ENCODE data around the gene IFRD2. TPM values are rescaled to one million over a fixed set of nuclear protein-coding genes. Genes with fewer than 3 reads are reported as not detected.

IFRD2 gene
- total and polyA plus RNA-seq, 2 of the 13 experiments (the other 11 are each of a cell fraction or from before 2014, with no cell fraction given), result 32.8 to 96.1 TPM

GRCh38 chr3:50298836-50299637 lies 6.8 kb upstream of the IFRD2 start, which contains the start of the genes HYAL3 and NAA80 (continued):
- no peak for TF ChIP-seq NR2C2 (CRISPR knock-in tag; IDR thresholded peaks at IDR 0.05; ENCODE audit: borderline replicate concordance)
- 0 out of 2 replicates have a peak, but pooled peaks have one; percentile 43 for TF ChIP-seq STAT6 (CRISPR knock-in tag; IDR thresholded peaks at IDR 0.05; ENCODE audit: borderline replicate concordance)
- no peak for TF ChIP-seq TIGD3 (CRISPR knock-in tag; IDR thresholded peaks at IDR 0.05; ENCODE audit: borderline replicate concordance)
- no peak for TF ChIP-seq CREM (IDR thresholded peaks at IDR 0.05)
- no peak for TF ChIP-seq CREM (CRISPR knock-in tag; IDR thresholded peaks at IDR 0.05)
- 0 out of 2 replicates have a peak, but pooled peaks have one; percentile 27 for TF ChIP-seq ZNF180 (CRISPR knock-in tag; IDR thresholded peaks at IDR 0.05; ENCODE audit: borderline replicate concordance, low read depth)
- no peak; the same call in 1 of the 2 replicates for TF ChIP-seq E2F5 (CRISPR knock-in tag; conservative IDR thresholded peaks at IDR 0.05)
- TF ChIP-seq ZNF674 (CRISPR knock-in tag; IDR thresholded peaks at IDR 0.05; ENCODE audit: low read depth), result no peak
- TF ChIP-seq FOXP1 (IDR thresholded peaks at IDR 0.05), result no peak
- 0 out of 2 replicates have a peak, but pooled peaks have one; percentile 23 for TF ChIP-seq FOXP1 (CRISPR knock-in tag; IDR thresholded peaks at IDR 0.05)
- peak; percentile 54; the same call in 1 of the 2 replicates for TF ChIP-seq ZNF44 (CRISPR knock-in tag; IDR thresholded peaks at IDR 0.05)
- no peak; the same call in 1 of the 2 replicates for TF ChIP-seq SMAD3 (CRISPR knock-in tag; IDR thresholded peaks at IDR 0.05)
- TF ChIP-seq HIVEP1 (CRISPR knock-in tag; IDR thresholded peaks at IDR 0.05), result peak; percentile 99
- TF ChIP-seq ZNF891 (CRISPR knock-in tag; IDR thresholded peaks at IDR 0.05), result peak; percentile 66; the same call in 1 of the 2 replicates
- peak; percentile 27 for TF ChIP-seq ZNF407 (CRISPR knock-in tag; IDR thresholded peaks at IDR 0.05; ENCODE audit: not compliant biosample characterization)
- TF ChIP-seq ETV6 (CRISPR knock-in tag; conservative IDR thresholded peaks at IDR 0.05), result 0 out of 2 replicates have a peak, but pooled peaks have one; percentile 22

All from HepG2 (cell line).